ENCODE measurements around the gene RPS29. TPM values are rescaled to one million over a fixed set of nuclear protein-coding genes. Genes with fewer than 3 reads are reported as not detected.

Gene RPS29
- total and polyA plus RNA-seq, 2 of the 13 experiments (the other 11 are each of a cell fraction or from before 2014, with no cell fraction given) = 4,303 to 8,215 TPM

DNA sequence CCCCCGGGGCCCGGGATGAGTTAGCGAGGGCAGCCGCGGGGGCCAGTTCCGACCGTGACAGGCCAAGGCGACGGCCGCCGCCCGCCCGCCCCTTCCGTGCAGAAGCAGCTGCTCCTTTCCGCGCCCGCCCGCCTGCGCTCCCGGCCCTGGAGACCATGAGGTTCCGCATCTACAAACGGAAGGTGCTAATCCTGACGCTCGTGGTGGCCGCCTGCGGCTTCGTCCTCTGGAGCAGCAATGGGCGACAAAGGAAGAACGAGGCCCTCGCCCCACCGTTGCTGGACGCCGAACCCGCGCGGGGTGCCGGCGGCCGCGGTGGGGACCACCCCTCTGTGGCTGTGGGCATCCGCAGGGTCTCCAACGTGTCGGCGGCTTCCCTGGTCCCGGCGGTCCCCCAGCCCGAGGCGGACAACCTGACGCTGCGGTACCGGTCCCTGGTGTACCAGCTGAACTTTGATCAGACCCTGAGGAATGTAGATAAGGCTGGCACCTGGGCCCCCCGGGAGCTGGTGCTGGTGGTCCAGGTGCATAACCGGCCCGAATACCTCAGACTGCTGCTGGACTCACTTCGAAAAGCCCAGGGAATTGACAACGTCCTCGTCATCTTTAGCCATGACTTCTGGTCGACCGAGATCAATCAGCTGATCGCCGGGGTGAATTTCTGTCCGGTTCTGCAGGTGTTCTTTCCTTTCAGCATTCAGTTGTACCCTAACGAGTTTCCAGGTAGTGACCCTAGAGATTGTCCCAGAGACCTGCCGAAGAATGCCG lies 35.1 kb upstream of the RPS29 start (continued):
- TF ChIP-seq, protein P1, sequence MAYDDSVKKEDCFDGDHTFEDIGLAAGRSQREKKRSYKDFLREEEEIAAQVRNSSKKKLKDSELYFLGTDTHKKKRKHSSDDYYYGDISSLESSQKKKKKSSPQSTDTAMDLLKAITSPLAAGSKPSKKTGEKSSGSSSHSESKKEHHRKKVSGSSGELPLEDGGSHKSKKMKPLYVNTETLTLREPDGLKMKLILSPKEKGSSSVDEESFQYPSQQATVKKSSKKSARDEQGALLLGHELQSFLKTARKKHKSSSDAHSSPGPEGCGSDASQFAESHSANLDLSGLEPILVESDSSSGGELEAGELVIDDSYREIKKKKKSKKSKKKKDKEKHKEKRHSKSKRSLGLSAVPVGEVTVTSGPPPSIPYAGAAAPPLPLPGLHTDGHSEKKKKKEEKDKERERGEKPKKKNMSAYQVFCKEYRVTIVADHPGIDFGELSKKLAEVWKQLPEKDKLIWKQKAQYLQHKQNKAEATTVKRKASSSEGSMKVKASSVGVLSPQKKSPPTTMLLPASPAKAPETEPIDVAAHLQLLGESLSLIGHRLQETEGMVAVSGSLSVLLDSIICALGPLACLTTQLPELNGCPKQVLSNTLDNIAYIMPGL (CRISPR knock-in tag; IDR thresholded peaks at IDR 0.05; ENCODE audit: borderline replicate concordance in 1 of 2, low read depth in 1 of 2) = 0 out of 4 replicates have a peak, but pooled peaks of 1 of the 2 experiments have one; percentile 3
- TF ChIP-seq ZNF232 (CRISPR knock-in tag; IDR thresholded peaks at IDR 0.05; ENCODE audit: borderline replicate concordance) (no peak), ZNF263 (CRISPR knock-in tag; IDR thresholded peaks at IDR 0.05) (peak; percentile 5; the same call in 1 of the 2 replicates), GLI4 (CRISPR knock-in tag; IDR thresholded peaks at IDR 0.05; ENCODE audit: borderline replicate concordance) (peak; percentile 42; the same call in 1 of the 2 replicates), DPF2 (CRISPR knock-in tag; IDR thresholded peaks at IDR 0.05; ENCODE audit: borderline replicate concordance, low read depth) (0 out of 2 replicates have a peak, but pooled peaks have one; percentile 14), NKX3-1 (CRISPR knock-in tag; IDR thresholded peaks at IDR 0.05) (0 out of 2 replicates have a peak, but pooled peaks have one; percentile 10), XBP1 (CRISPR knock-in tag; IDR thresholded peaks at IDR 0.05) (no peak; the same call in 1 of the 2 replicates), KAT7 (CRISPR knock-in tag; IDR thresholded peaks at IDR 0.05; ENCODE audit: borderline replicate concordance) (peak; percentile 86; the same call in 1 of the 2 replicates), HNRNPK (IDR thresholded peaks at IDR 0.05; ENCODE audit: low read depth, low read length, poor library complexity, severe bottlenecking) (peak; percentile 15), POLR2A (IDR thresholded peaks at IDR 0.05; ENCODE audit: insufficient read depth in 1 of 2, low read depth in 2 of 2, low read length in 2 of 2) (peak in 1 of 2 experiments; percentile 52; a peak in 1 of 4 replicates), HNF4A (CRISPR knock-in tag; IDR thresholded peaks at IDR 0.05) (peak; percentile 81), KDM2A (CRISPR knock-in tag; IDR thresholded peaks at IDR 0.05; ENCODE audit: borderline replicate concordance, low read depth) (no peak), ZNF775 (CRISPR knock-in tag; IDR thresholded peaks at IDR 0.05; ENCODE audit: borderline replicate concordance) (peak; percentile 57; the same call in 1 of the 2 replicates), ZNF577 (CRISPR knock-in tag; IDR thresholded peaks at IDR 0.05; ENCODE audit: borderline replicate concordance, low read depth) (no peak)
- TF ChIP-seq, protein P2, sequence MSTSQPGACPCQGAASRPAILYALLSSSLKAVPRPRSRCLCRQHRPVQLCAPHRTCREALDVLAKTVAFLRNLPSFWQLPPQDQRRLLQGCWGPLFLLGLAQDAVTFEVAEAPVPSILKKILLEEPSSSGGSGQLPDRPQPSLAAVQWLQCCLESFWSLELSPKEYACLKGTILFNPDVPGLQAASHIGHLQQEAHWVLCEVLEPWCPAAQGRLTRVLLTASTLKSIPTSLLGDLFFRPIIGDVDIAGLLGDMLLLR (CRISPR knock-in tag; IDR thresholded peaks at IDR 0.05) = no peak
- TF ChIP-seq, protein P3, sequence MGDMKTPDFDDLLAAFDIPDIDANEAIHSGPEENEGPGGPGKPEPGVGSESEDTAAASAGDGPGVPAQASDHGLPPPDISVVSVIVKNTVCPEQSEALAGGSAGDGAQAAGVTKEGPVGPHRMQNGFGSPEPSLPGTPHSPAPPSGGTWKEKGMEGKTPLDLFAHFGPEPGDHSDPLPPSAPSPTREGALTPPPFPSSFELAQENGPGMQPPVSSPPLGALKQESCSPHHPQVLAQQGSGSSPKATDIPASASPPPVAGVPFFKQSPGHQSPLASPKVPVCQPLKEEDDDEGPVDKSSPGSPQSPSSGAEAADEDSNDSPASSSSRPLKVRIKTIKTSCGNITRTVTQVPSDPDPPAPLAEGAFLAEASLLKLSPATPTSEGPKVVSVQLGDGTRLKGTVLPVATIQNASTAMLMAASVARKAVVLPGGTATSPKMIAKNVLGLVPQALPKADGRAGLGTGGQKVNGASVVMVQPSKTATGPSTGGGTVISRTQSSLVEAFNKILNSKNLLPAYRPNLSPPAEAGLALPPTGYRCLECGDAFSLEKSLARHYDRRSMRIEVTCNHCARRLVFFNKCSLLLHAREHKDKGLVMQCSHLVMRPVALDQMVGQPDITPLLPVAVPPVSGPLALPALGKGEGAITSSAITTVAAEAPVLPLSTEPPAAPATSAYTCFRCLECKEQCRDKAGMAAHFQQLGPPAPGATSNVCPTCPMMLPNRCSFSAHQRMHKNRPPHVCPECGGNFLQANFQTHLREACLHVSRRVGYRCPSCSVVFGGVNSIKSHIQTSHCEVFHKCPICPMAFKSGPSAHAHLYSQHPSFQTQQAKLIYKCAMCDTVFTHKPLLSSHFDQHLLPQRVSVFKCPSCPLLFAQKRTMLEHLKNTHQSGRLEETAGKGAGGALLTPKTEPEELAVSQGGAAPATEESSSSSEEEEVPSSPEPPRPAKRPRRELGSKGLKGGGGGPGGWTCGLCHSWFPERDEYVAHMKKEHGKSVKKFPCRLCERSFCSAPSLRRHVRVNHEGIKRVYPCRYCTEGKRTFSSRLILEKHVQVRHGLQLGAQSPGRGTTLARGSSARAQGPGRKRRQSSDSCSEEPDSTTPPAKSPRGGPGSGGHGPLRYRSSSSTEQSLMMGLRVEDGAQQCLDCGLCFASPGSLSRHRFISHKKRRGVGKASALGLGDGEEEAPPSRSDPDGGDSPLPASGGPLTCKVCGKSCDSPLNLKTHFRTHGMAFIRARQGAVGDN (CRISPR knock-in tag; IDR thresholded peaks at IDR 0.05) = peak; percentile 73
- TF ChIP-seq, protein P4, sequence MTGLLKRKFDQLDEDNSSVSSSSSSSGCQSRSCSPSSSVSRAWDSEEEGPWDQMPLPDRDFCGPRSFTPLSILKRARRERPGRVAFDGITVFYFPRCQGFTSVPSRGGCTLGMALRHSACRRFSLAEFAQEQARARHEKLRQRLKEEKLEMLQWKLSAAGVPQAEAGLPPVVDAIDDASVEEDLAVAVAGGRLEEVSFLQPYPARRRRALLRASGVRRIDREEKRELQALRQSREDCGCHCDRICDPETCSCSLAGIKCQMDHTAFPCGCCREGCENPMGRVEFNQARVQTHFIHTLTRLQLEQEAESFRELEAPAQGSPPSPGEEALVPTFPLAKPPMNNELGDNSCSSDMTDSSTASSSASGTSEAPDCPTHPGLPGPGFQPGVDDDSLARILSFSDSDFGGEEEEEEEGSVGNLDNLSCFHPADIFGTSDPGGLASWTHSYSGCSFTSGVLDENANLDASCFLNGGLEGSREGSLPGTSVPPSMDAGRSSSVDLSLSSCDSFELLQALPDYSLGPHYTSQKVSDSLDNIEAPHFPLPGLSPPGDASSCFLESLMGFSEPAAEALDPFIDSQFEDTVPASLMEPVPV (CRISPR knock-in tag; IDR thresholded peaks at IDR 0.05) = no peak; the same call in 1 of the 2 replicates
- TF ChIP-seq, protein P5, sequence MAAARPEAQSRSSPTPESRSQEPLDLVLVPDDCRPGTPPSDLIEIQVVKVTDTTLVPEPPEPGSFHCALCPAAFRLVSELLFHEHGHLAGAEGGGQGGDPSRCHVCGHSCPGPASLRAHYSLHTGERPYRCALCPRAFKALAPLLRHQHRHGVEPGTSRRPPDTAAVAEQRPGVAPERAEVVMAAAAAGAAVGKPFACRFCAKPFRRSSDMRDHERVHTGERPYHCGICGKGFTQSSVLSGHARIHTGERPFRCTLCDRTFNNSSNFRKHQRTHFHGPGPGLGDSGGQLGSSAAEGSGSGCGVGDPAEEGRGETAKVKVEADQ (CRISPR knock-in tag; IDR thresholded peaks at IDR 0.05; ENCODE audit: borderline replicate concordance) = peak; percentile 75; the same call in 1 of the 2 replicates
